ENCODE results near the gene FILIP1L. TPM values are rescaled to one million over a fixed set of nuclear protein-coding genes. Genes with fewer than 3 reads are reported as not detected.

Gene FILIP1L
- total and polyA plus RNA-seq, 2 of the 4 experiments (the other 2 are of a cell fraction), result 11.5 to 19.9 TPM

DNA sequence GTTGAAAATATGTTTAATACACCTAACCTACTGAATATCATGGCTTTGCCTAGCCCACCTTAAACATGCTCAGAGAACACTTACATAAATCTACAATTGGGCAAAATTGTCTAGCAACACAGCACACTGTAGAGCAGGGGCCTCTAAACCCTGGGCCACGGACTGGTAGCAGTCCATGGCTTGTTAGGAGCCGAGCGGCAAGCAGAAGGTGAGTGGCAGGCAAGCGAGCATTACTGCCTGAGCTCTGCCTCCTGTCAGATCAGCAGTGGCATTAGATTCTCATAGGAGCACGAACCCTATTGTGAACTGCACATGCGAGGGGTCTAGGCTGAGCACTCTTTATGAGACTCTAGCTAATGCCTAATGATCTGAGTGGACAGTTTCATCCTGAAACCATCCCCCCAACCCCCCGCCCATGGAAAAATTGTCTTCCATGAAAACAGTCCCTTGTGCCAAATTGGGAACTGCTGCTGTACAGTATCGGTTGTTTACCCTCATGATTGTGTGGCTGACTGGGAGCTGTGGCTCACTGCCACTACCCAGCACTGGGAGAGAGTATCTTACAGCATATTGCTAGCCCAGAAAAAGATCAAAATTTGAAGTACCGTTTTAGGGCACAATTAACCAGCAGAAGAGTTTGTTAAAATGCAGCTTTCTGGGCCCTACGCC is 270.6 kb downstream of the FILIP1L start:
- Histone ChIP-seq H3K56ac (ENCODE audit: extremely low read depth, insufficient read depth, low read length) (no peak overlapping the region; the same call in 1 of the 2 replicates), H3K14ac (replicated peaks; ENCODE audit: low read depth, low read length) (peak overlapping the region; percentile 64), H4K8ac (ENCODE audit: low read depth in 2 of 2, low read length in 2 of 2) (peak overlapping the region; percentile 24 to 71; a peak in 2 of 4 replicates), H3K4me2 (ENCODE audit: low read depth, low read length) (peak overlapping the region; percentile 55), H3K4me1 (ENCODE audit: control insufficient read depth, insufficient read depth, low read length) (peaks cover 15% of the 10 kb centered on the region), H4K20me1 (ENCODE audit: insufficient read depth, low read length) (peaks cover 5% of the 10 kb centered on the region), H3K27me3 (ENCODE audit: control insufficient read depth, insufficient read depth, low read length) (no peaks in the 10 kb centered on the region), H2AFZ (replicated peaks; ENCODE audit: low read length, poor library complexity) (peak overlapping the region; percentile 66), H4K91ac (ENCODE audit: insufficient read depth, low read depth, low read length) (peak overlapping the region; percentile 71), H3K4me3 (ENCODE audit: insufficient read depth, low read depth, low read length) (no peak overlapping the region), H3K79me1 (ENCODE audit: low read depth in 1 of 2, low read length in 2 of 2) (peaks cover 21 to 60% of the 10 kb centered on the region in 2 experiments), H3K27ac (ENCODE audit: insufficient read depth, low read length) (peak overlapping the region; percentile 88), H2BK15ac (ENCODE audit: low read depth, low read length) (peak overlapping the region; percentile 61; the same call in 2 of the 3 replicates), H2BK120ac (ENCODE audit: low read depth, low read length) (peak overlapping the region; percentile 85), H2AK9ac (replicated peaks; ENCODE audit: low read depth, low read length, poor library complexity) (peak overlapping the region; percentile 29), H3K9me3 (ENCODE audit: control insufficient read depth, insufficient read depth, low read length) (no peaks in the 10 kb centered on the region), H3K36me3 (ENCODE audit: control insufficient read depth, insufficient read depth, low read length) (peaks cover 7% of the 10 kb centered on the region), H2BK20ac (ENCODE audit: low read depth, low read length) (peak overlapping the region; percentile 76; the same call in 1 of the 2 replicates), H3K4ac (ENCODE audit: low read depth, low read length) (peak overlapping the region; percentile 75), H4K5ac (ENCODE audit: low read depth, low read length) (peak overlapping the region; percentile 83), H3K9ac (ENCODE audit: low read depth, low read length) (peak overlapping the region; percentile 50), H3K9me1 (ENCODE audit: insufficient read depth, low read length) (peaks cover 8% of the 10 kb centered on the region), H2AK5ac (ENCODE audit: low read depth, low read length) (peak overlapping the region; percentile 91), H3K23ac (ENCODE audit: low read depth, low read length) (peak overlapping the region; percentile 25; the same call in 1 of the 2 replicates), H2BK5ac (ENCODE audit: low read depth, low read length, poor library complexity, severe bottlenecking) (peak overlapping the region; percentile 93), H3K18ac (ENCODE audit: low read depth, low read length) (peak overlapping the region; percentile 83)
- dilution Hi-C loops (cut with HindIII; ENCODE audit: low sequenced_read_pairs, unreplicated experiment), result no loop called here
- intact Hi-C loops (cut with micrococcal nuclease), result loop anchor here (1.0 kb wide), 1 partner anchor 411 kb away; no protein-coding TSS in a partner anchor
- CTCF ChIA-PET, result interaction anchor here (0.6 to 2.5 kb wide), 10 partner anchors 10 to 643 kb away, joined by 3 to 16 read pairs (median 4); no protein-coding TSS in a partner anchor
- POLR2A ChIA-PET (ENCODE audit: unreplicated experiment), result interaction anchor here (0.8 to 1.0 kb wide), 3 partner anchors 26 to 220 kb away, joined by 3 read pairs; no protein-coding TSS in a partner anchor
- TF ChIP-seq RCOR1 (IDR thresholded peaks at IDR 0.05; ENCODE audit: insufficient replicate concordance, low read length) (no peak), POLR2A (IDR thresholded peaks at IDR 0.05; ENCODE audit: low read depth, low read length) (no peak), MAZ (IDR thresholded peaks at IDR 0.05; ENCODE audit: borderline replicate concordance, low read depth, low read length) (no peak), RFX5 (IDR thresholded peaks at IDR 0.05; ENCODE audit: low read depth, low read length) (no peak), MAFK (IDR thresholded peaks at IDR 0.05; ENCODE audit: low read depth, low read length) (no peak), MXI1 (IDR thresholded peaks at IDR 0.05; ENCODE audit: borderline replicate concordance, low read depth, low read length) (no peak)
- TF ChIP-seq, protein P1, sequence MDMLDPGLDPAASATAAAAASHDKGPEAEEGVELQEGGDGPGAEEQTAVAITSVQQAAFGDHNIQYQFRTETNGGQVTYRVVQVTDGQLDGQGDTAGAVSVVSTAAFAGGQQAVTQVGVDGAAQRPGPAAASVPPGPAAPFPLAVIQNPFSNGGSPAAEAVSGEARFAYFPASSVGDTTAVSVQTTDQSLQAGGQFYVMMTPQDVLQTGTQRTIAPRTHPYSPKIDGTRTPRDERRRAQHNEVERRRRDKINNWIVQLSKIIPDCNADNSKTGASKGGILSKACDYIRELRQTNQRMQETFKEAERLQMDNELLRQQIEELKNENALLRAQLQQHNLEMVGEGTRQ (IDR thresholded peaks at IDR 0.05; ENCODE audit: low read depth, low read length), result no peak
- DNase-seq (no peak), ATAC-seq (ENCODE audit: low read depth) (peak; percentile 59)
- in situ Hi-C loops (cut with MboI; ENCODE audit: low sequenced_read_pairs), result loop anchor here (25.0 kb wide), 1 partner anchor 894 kb away; no protein-coding TSS in a partner anchor
- WGBS, 2 experiments (ENCODE audit: extremely low coverage in 2 of 2, insufficient read length in 1 of 2), result 46% methylated on average over 7 of the region's 10 CpGs; no CpG with 5 or more reads in 1 of the 2 experiments
- no TSS peak for BruUV-seq (replicated peaks)

Measured in IMR-90 (cell line).